Measurements from ENCODE around the gene FAM124A. TPM values are rescaled to one million over a fixed set of nuclear protein-coding genes. Genes with fewer than 3 reads are reported as not detected.
"Not testable (repeated sequence)": the region's sequence is repeated elsewhere in the genome, so short reads cannot be mapped to it uniquely, and the experiment has no call there.

The FAM124A gene
- total and polyA plus RNA-seq, 10 donors, result 2.6 to 39.9 (median 23.7) TPM

DNA sequence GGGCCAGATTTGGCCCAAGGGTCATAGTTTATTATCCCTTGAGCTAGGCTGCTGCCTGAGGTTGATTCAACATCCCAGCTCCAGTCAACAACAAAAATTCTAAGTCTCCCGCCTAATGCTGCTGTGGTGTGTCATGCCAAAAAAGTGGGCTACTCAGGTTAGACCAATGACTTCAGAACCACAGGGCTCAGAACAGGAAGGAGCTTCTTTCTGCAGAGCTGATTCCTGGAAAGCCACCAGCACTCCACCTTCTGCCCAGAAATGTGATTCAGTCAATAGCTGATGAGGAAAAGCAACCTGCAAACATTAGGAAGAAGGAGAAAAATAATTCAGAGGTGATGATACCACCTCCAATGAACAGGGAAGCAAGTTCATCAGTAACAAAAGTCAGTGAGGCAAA is 61.2 kb downstream of the FAM124A start:
- intact Hi-C loops (cut with DNase I; ENCODE audit: low total_unique reads), result no loop called here
- Histone ChIP-seq H3K4me3 (no peak overlapping the region), H3K27ac (no peak overlapping the region)

DNA sequence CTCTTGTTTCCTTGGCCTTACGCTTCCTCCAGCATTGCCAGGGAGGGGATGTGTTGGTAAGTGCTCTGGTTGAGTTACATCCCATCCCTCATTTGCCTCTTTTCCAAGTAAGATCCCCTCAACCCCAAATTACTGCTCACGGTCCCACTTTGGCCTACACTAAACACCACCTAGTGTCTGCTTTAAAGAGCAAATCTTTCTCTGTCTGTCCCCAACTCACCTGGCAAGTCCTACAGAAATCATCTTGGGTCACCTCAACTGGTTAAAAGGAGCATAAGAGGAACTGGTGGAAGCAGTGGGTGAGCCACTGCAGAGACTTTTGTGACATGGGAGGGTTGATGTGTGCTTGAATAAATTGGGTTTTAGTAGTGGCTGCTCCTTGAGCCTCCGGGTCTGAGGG is 62.1 kb downstream of the FAM124A start:
- TF ChIP-seq, protein P1, sequence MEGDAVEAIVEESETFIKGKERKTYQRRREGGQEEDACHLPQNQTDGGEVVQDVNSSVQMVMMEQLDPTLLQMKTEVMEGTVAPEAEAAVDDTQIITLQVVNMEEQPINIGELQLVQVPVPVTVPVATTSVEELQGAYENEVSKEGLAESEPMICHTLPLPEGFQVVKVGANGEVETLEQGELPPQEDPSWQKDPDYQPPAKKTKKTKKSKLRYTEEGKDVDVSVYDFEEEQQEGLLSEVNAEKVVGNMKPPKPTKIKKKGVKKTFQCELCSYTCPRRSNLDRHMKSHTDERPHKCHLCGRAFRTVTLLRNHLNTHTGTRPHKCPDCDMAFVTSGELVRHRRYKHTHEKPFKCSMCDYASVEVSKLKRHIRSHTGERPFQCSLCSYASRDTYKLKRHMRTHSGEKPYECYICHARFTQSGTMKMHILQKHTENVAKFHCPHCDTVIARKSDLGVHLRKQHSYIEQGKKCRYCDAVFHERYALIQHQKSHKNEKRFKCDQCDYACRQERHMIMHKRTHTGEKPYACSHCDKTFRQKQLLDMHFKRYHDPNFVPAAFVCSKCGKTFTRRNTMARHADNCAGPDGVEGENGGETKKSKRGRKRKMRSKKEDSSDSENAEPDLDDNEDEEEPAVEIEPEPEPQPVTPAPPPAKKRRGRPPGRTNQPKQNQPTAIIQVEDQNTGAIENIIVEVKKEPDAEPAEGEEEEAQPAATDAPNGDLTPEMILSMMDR (IDR thresholded peaks at IDR 0.05 in 8 of 11, conservative IDR thresholded peaks at IDR 0.05 in 3 of 11), result no peak
- TF ChIP-seq POLR2A (IDR thresholded peaks at IDR 0.05) (no peak), POLR2AphosphoS5 (IDR thresholded peaks at IDR 0.05) (no peak)
- peaks cover 0 to 10% (median 6%) of the 10 kb centered on the region in 6 donors for H3K4me1 ChIP-seq
- H3K36me3 ChIP-seq, result peaks cover 0 to 26% (median 0%) of the 10 kb centered on the region in 6 donors
- 90 to 98% (median 94%) methylated on average over 3 of the region's 3 CpGs for WGBS, 5 donors
- no peak overlapping the region for H3K4me3 ChIP-seq
- intact Hi-C loops (cut with DNase I; ENCODE audit: low total_unique reads), result no loop called here
- no peaks in the 10 kb centered on the region for H3K27me3 ChIP-seq (replicated peaks in 1 of 7)
- no peaks in the 10 kb centered on the region for H3K9me3 ChIP-seq
- DNase-seq, result no peak
- no peak overlapping the region for H3K27ac ChIP-seq

More for the DNA sequence above, 61.2 kb downstream of the FAM124A start:
- Histone ChIP-seq H3K4me1 (peaks cover 0 to 20% (median 14%) of the 10 kb centered on the region in 6 donors), H3K36me3 (peaks cover 0 to 27% (median 0%) of the 10 kb centered on the region in 6 donors), H3K9me3 (no peaks in the 10 kb centered on the region), H3K27me3 (replicated peaks in 1 of 7) (no peaks in the 10 kb centered on the region)
- WGBS, 5 donors, result 92 to 100% (median 100%) methylated on average over 1 of the region's 1 CpG
- no peak for DNase-seq
- no peak for TF ChIP-seq POLR2AphosphoS5 (IDR thresholded peaks at IDR 0.05)
- TF ChIP-seq, protein P1 (IDR thresholded peaks at IDR 0.05 in 8 of 11, conservative IDR thresholded peaks at IDR 0.05 in 3 of 11), result no peak
- TF ChIP-seq POLR2A (IDR thresholded peaks at IDR 0.05), result no peak

DNA sequence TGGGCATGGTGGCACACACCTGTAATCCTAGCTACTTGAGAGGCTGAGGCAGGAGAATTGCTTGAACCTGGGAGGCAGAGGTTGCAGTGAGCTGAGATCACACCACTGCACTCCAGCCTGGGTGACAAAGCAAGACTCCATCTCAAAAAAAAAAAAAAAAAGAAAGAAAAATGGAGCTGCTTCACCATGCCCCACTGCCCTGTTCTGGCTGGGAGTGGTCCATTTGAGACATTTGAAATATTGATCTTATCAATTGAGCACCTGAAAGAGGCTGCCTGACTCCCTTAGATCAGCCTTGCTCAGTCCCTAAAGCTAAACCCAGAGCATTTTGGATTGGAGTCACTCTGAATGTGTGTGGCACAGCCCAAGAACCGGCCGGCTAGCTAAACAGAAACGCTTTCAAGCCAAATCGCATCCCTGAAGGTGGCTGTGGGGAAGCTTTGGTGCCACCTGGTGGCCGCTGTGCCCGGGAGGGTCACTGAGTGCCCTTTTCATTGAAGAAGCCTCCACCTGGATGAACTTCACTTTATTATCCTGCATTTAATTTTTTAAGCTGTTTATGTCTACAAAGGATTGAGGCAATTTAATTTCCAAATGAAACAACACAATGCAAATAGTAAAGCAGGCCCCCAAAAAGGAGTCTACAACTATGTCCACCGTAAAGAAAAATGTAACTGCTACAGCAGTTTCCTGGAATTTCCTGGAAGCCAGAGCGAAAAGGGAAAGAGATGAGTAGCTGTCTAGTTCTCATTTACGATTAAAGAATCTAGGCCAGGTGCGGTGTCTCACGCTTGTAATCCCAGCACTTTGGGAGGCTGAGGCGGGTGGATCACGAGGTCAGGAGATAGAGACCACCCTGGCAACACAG is 64.2 kb downstream of the FAM124A start:
- 41 to 47% (median 44%) methylated on average over 13 of the region's 13 CpGs for WGBS, 5 donors
- TF ChIP-seq POLR2A (IDR thresholded peaks at IDR 0.05) (no peak), POLR2AphosphoS5 (IDR thresholded peaks at IDR 0.05) (peak in 2 of 3 donors; percentile 46 to 67)
- TF ChIP-seq, protein P1 (IDR thresholded peaks at IDR 0.05 in 8 of 11, conservative IDR thresholded peaks at IDR 0.05 in 3 of 11), result peak; percentile 45 to 91 (median 81)
- intact Hi-C loops (cut with DNase I; ENCODE audit: low total_unique reads), result loop anchor here (5.0 kb wide), 3 partner anchors 64 to 159 kb away; partner anchors contain the start of gene FAM124A
- Histone ChIP-seq H3K27ac (no peak overlapping the region), H3K4me3 (no peak overlapping the region), H3K4me1 (peaks cover 0 to 9% (median 4%) of the 10 kb centered on the region in 6 donors), H3K9me3 (no peaks in the 10 kb centered on the region), H3K27me3 (replicated peaks in 1 of 7) (no peaks in the 10 kb centered on the region), H3K36me3 (peaks cover 0 to 13% (median 0%) of the 10 kb centered on the region in 6 donors)
- DNase-seq, result peak; percentile 90

DNA sequence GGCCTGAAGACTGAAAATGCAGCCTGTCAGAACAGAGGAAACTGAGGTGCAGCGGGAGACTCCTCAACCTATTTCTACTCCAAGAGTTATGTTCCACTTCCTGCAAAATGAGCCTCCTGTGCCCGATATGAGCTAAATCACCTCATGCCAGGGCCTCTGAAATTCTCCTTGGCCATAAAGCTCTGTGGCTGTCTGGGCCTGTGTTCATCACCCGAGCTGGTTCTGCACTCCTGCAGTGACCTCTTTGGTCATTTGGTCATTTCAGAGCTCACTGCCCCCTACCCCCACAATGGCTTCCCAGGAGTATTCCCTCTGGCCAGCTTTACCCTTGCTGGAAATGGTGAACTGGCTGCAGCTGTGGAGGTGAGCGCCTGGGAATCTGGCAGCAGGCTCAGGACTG is 65.6 kb downstream of the FAM124A start:
- peaks cover 0 to 8% (median 4%) of the 10 kb centered on the region in 6 donors for H3K4me1 ChIP-seq
- no peak for DNase-seq
- H3K27ac ChIP-seq, result no peak overlapping the region
- 85 to 96% (median 88%) methylated on average over 4 of the region's 4 CpGs for WGBS, 5 donors
- TF ChIP-seq POLR2AphosphoS5 (IDR thresholded peaks at IDR 0.05), result no peak
- TF ChIP-seq, protein P1 (IDR thresholded peaks at IDR 0.05 in 8 of 11, conservative IDR thresholded peaks at IDR 0.05 in 3 of 11), result no peak
- TF ChIP-seq POLR2A (IDR thresholded peaks at IDR 0.05), result no peak
- no peaks in the 10 kb centered on the region for H3K27me3 ChIP-seq (replicated peaks in 1 of 7)
- intact Hi-C loops (cut with DNase I; ENCODE audit: low total_unique reads), result loop anchor here (5.0 kb wide), 3 partner anchors 65 to 160 kb away; partner anchors contain the start of gene FAM124A
- H3K4me3 ChIP-seq, result no peak overlapping the region
- H3K36me3 ChIP-seq, result peaks cover 0 to 1% (median 0%) of the 10 kb centered on the region in 6 donors
- H3K9me3 ChIP-seq, result no peaks in the 10 kb centered on the region

DNA sequence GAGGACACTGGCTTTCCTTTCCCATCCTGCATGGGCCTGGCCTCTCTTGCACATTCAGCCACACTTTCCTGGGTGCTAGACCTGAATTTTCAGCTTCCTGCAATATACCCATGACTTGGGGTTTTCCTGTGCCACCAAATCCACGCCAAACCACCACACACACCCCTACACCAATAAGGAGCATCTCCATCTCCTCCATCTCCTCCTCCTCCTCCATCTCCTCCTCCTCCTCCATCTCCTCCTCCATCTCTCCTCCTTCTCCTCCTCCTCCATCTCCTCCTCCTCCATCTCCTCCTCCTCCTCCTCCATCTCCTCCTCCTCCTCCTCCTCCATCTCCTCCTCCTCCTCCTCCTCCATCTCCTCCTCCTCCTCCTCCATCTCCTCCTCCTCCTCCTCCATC is 66.1 kb downstream of the FAM124A start:
- not testable (repeated sequence) for DNase-seq; H3K27me3 ChIP-seq (replicated peaks in 1 of 7); H3K4me1 ChIP-seq; H3K36me3 ChIP-seq; H3K4me3 ChIP-seq; H3K27ac ChIP-seq; H3K9me3 ChIP-seq
- intact Hi-C loops (cut with DNase I; ENCODE audit: low total_unique reads), result loop anchor here (5.0 kb wide), 3 partner anchors 66 to 161 kb away; partner anchors contain the start of gene FAM124A
- WGBS, 5 donors, result 44 to 75% (median 61%) methylated on average over 1 of the region's 1 CpG
